Endothelial cell of umbilical vein (primary cell): ENCODE data around the gene EIF1AD. TPM values are rescaled to one million over a fixed set of nuclear protein-coding genes. Genes with fewer than 3 reads are reported as not detected.
A peak's percentile ranks its signal among the peaks of the same experiment; 100 is the strongest.

Experiments used
- BruUV-seq: library from RNA; stranded (reverse); fragments of 400-500 nt; replicated peaks from 2 replicates; lab custom pipeline; 2021; lab: Mats Ljungman, UMichigan
- CTCF ChIA-PET: fragments of 300-600, 350-600 bp; sonication (Branson Sonifier 250); formaldehyde crosslinking; loops from one replicate; lab custom pipeline; 2021; ENCODE audit warnings: antibody characterized with exemption, inconsistent platforms; lab: Charles Lee
- POLR2A ChIA-PET: fragments of 300-600, 350-600 bp; sonication (Branson Sonifier 250); formaldehyde crosslinking; loops from one replicate; lab custom pipeline; 2021; ENCODE audit warnings: antibody characterized with exemption, inconsistent platforms; lab: Charles Lee
- DNase-seq: peaks from one replicate; pipeline ENCODE4 v3.0.0-alpha.2; 2011; ENCODE audit warnings: low read depth, low spot score
- FAIRE-seq: peaks from 2 replicates; lab custom pipeline; 2011; peaks lifted over from hg19 to GRCh38; lab: Jason Lieb, UNC
- H2AFZ ChIP-seq: 2 replicates; pipeline ENCODE4 v1.6.0; 2012; ENCODE audit warnings: low read depth, low read length, control low read depth, inconsistent platforms
- H3K27ac ChIP-seq: 2 replicates; pipeline ENCODE4 v1.5.1; 2011; ENCODE audit warnings: low read depth, mild to moderate bottlenecking, control low read depth, low read length, moderate library complexity; ENCODE audit not compliant: insufficient read depth
- H3K27me3 ChIP-seq, 2 experiments: 2 replicates each; pipeline versions ENCODE4 v1.6.0 to v1.6.1; 2011; ENCODE audit warnings: low read length in 2 of 2, mixed read lengths in 1 of 2; ENCODE audit not compliant: control insufficient read depth in 2 of 2, insufficient read depth in 2 of 2
- H3K36me3 ChIP-seq, 2 experiments: 2 replicates in 1 of 2; 3 replicates in 1 of 2; pipeline ENCODE4 v1.5.1; 2011; ENCODE audit warnings: low read length in 2 of 2, mild to moderate bottlenecking in 1 of 2, moderate library complexity in 1 of 2; ENCODE audit not compliant: control insufficient read depth in 2 of 2, insufficient read depth in 2 of 2; ENCODE audit errors: extremely low read depth in 1 of 2
- H3K4me1 ChIP-seq: 3 replicates; pipeline ENCODE4 v1.5.1; 2011; ENCODE audit warnings: mild to moderate bottlenecking, low read length; ENCODE audit not compliant: control insufficient read depth, insufficient read depth; ENCODE audit errors: extremely low read depth
- H3K4me2 ChIP-seq: 2 replicates; pipeline ENCODE4 v1.6.1; 2011; ENCODE audit warnings: low read length, control low read depth, mixed read lengths; ENCODE audit not compliant: insufficient read depth
- H3K4me3 ChIP-seq, 3 experiments: fragments of 200-600 bp in 1 of 3; sonication (generic), shearing (Covaris generic) in 1 of 3; replicated peaks in 1 of 3; 2 replicates each; pipeline ENCODE4 v1.5.1; 2011 to 2016; ENCODE audit warnings: control low read depth in 3 of 3, low read length in 3 of 3, mild to moderate bottlenecking in 2 of 3, inconsistent platforms in 1 of 3, low read depth in 1 of 3, moderate library complexity in 1 of 3; ENCODE audit not compliant: insufficient read depth in 1 of 3
- H3K79me2 ChIP-seq: 2 replicates; pipeline ENCODE4 v1.6.0; 2012; ENCODE audit warnings: low read length, inconsistent platforms; ENCODE audit not compliant: control insufficient read depth, insufficient read depth
- H3K9ac ChIP-seq: replicated peaks from 2 replicates; pipeline ENCODE3; 2011; ENCODE audit warnings: low read length, control low read depth; ENCODE audit not compliant: insufficient read depth; ENCODE audit errors: extremely low read depth
- H3K9me1 ChIP-seq: replicated peaks from 3 replicates; pipeline ENCODE4 v1.6.0; 2011; ENCODE audit warnings: mild to moderate bottlenecking, low read length; ENCODE audit not compliant: control insufficient read depth, insufficient read depth; ENCODE audit errors: extremely low read depth
- H3K9me3 ChIP-seq: replicated peaks from 2 replicates; pipeline ENCODE4 v1.5.1; 2012; ENCODE audit warnings: low read length, inconsistent platforms; ENCODE audit not compliant: control insufficient read depth, insufficient read depth
- H4K20me1 ChIP-seq: replicated peaks from 2 replicates; pipeline ENCODE3; 2011; ENCODE audit warnings: mild to moderate bottlenecking, low read length; ENCODE audit not compliant: control insufficient read depth, insufficient read depth; ENCODE audit errors: extremely low read depth
- CTCF ChIP-seq, 2 donors: IDR thresholded peaks; 1 replicate in 1 of 2; 2 replicates in 1 of 2; pipeline ENCODE4 v1.5.1; 2011; ENCODE audit warnings: low read length in 2 of 2, mild to moderate bottlenecking in 2 of 2, moderate library complexity in 2 of 2, control low read depth in 1 of 2, inconsistent platforms in 1 of 2, low read depth in 1 of 2; ENCODE audit not compliant: insufficient read depth in 1 of 2; ENCODE audit errors: extremely low read depth in 1 of 2
- EZH2 ChIP-seq: IDR thresholded peaks from 2 replicates; pipeline ENCODE4 v1.6.1; 2012; ENCODE audit warnings: borderline replicate concordance, low read depth, mild to moderate bottlenecking, moderate library complexity, low read length, inconsistent platforms; ENCODE audit not compliant: severe bottlenecking
- FOS ChIP-seq: IDR thresholded peaks from 2 replicates; pipeline ENCODE4 v1.6.1; 2011; ENCODE audit warnings: mild to moderate bottlenecking, low read length, moderate library complexity, borderline replicate concordance; ENCODE audit not compliant: insufficient read depth
- GATA2 ChIP-seq: IDR thresholded peaks from 2 replicates; pipeline ENCODE4 v1.7.0; 2011; ENCODE audit warnings: low read depth, mild to moderate bottlenecking, moderate library complexity, mixed read lengths, low read length; ENCODE audit not compliant: insufficient read length, insufficient read depth
- JUN ChIP-seq: IDR thresholded peaks from 2 replicates; pipeline ENCODE4 v1.6.1; 2011; ENCODE audit warnings: borderline replicate concordance, low read depth; ENCODE audit not compliant: insufficient read length, insufficient read depth
- MAX ChIP-seq: IDR thresholded peaks from 2 replicates; pipeline ENCODE4 v1.6.1; 2011; ENCODE audit not compliant: insufficient read depth, insufficient read length
- MYC ChIP-seq: IDR thresholded peaks from one replicate; pipeline ENCODE4 v1.6.1; 2011; ENCODE audit warnings: mild to moderate bottlenecking, low read depth, low read length
- POLR2A ChIP-seq: IDR thresholded peaks from 2 replicates; pipeline ENCODE4 v1.6.1; 2012; ENCODE audit warnings: low read depth, mild to moderate bottlenecking, control low read depth, low read length
- POLR2AphosphoS5 ChIP-seq: IDR thresholded peaks from 2 replicates; pipeline ENCODE4 v1.6.1; 2012; ENCODE audit warnings: low read depth, mild to moderate bottlenecking, control low read depth, low read length, moderate library complexity; ENCODE audit not compliant: insufficient read depth
- dilution Hi-C: fragments of 300-500 bp; cut with MboI; formaldehyde crosslinking; loops from one replicate; pipeline ENCODE4 v1.15.0; 2019; ENCODE audit warnings: low sequenced_read_pairs; ENCODE audit not compliant: extremely low pct_ligation_motif_present
- intact Hi-C: fragments of 100-400 bp; cut with micrococcal nuclease; formaldehyde crosslinking; loops from one replicate; pipeline ENCODE4 v1.10.0; 2022
- polyA plus RNA-seq, 4 experiments: library from polyadenylated mRNA; depleted of rRNA in 3 of 4; stranded (reverse) in 3 of 4; unstranded in 1 of 4; fragments of >200 nt; gene quantifications; 2 replicates each; pipeline versions ENCODE4 v1.2.1 to v1.2.3, GENCODE V29; 2011 to 2012; ENCODE audit warnings: missing spikeins in 1 of 4
- total RNA-seq: library from RNA; stranded (reverse); gene quantifications from 2 replicates; pipeline ENCODE4 v1.2.3, GENCODE V29; 2021

Gene EIF1AD
- total and polyA plus RNA-seq, 2 donors (not counting 3 experiments of a cell fraction or from before 2014, with no cell fraction given) = 39.3 to 39.7 TPM

DNA sequence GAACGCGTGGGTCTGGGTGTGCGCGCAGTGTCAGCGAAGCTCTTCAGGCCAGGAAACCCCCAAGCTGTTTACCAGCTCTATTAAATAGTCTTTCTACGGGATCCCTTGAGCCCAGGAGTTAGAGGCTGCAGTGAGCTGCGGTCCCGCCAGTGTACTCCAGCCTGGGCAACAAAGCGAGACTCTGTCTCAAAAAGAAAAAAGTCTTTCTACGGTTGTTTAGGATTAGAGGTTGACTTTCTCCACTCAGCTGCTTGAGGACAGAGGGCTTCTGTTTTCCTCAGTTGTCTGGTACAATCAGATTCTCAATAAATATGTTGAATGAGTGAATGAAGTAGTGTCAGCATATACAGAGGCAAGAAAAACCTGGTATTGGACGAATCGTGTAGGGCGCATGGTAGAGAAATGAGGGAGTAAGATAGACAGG, 39.8 kb downstream of the EIF1AD start:
- H3K9me1 ChIP-seq = no peaks in the 10 kb centered on the region
- peak overlapping the region; percentile 79 to 98 (median 90) for H3K4me3 ChIP-seq
- H3K4me2 ChIP-seq = peak overlapping the region; percentile 96
- intact Hi-C loops (no loop called here), dilution Hi-C loops (no loop called here)
- H3K36me3 ChIP-seq = peaks cover 6 to 31% of the 10 kb centered on the region in 2 experiments
- H3K4me1 ChIP-seq = peaks cover 11% of the 10 kb centered on the region
- H4K20me1 ChIP-seq = no peaks in the 10 kb centered on the region
- no peak overlapping the region for H2AFZ ChIP-seq
- TSS peak; percentile 65 for BruUV-seq
- FAIRE-seq (peak; percentile 40), DNase-seq (no peak)
- H3K9ac ChIP-seq = peak overlapping the region; percentile 91
- H3K9me3 ChIP-seq = no peaks in the 10 kb centered on the region
- peaks cover 28% of the 10 kb centered on the region for H3K79me2 ChIP-seq
- CTCF ChIA-PET = interaction anchor here (2.2 kb wide), 1 partner anchor 73 kb away, joined by 8 read pairs; the partner anchor contains the start of gene FIBP
- peak overlapping the region; percentile 30 for H3K27ac ChIP-seq
- POLR2A ChIA-PET = interaction anchor here (0.6 kb wide), 1 partner anchor 65 kb away, joined by 4 read pairs; no protein-coding TSS in a partner anchor
- TF ChIP-seq POLR2AphosphoS5 (no peak), MYC (no peak), MAX (no peak)
- H3K27me3 ChIP-seq = no peaks in the 10 kb centered on the region

DNA sequence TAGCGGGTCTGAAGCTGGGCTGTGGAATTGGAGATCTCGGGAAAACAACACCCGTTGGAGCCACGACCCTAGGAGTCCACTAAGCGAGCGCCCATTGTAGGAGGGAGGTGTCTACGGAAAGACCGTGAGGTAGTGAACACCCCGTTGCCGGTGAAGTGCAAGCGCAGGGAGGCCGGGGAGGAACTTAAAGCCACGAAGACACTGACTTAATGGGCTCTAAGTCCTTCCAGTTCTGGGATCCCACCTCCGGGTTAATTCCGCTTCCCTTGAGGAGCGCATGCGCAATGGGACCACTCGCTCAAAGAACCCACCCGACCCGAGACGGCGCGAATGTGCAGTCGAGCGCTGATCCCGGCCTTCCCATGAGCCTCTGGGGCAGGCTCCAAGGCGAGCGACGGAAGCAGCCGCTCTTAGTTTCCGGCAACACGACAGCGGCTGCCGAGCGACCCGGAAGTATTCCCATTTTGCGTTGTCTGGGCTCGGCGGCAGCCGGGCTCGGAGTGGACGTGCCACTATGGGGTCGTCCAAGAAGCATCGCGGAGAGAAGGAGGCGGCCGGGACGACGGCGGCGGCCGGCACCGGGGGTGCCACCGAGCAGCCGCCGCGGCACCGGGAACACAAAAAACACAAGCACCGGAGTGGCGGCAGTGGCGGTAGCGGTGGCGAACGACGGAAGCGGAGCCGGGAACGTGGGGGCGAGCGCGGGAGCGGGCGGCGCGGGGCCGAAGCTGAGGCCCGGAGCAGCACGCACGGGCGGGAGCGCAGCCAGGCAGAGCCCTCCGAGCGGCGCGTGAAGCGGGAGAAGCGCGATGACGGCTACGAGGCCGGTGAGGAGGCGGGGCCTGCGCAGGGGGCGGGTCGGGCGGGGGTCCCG, 40.5 kb downstream of the EIF1AD start, which contains the start of gene SART1:
TSS of gene SART1 (plus strand) at position 468 of the 874 bp plus-strand sequence. CDS start at position 515, 47 bp downstream.
- Histone ChIP-seq H3K27me3 (no peaks in the 10 kb centered on the region), H3K9me3 (no peaks in the 10 kb centered on the region), H3K9ac (peak within 1 kb of the TSS; percentile 91), H3K27ac (peak within 1 kb of the TSS; percentile 78), H3K4me3 (peak within 1 kb of the TSS; percentile 79 to 98 (median 90)), H3K9me1 (no peaks in the 10 kb centered on the region), H3K4me2 (peak within 1 kb of the TSS; percentile 96), H2AFZ (peak within 1 kb of the TSS; percentile 79), H3K36me3 (peaks cover 6 to 24% of the 10 kb centered on the region in 2 experiments), H3K79me2 (peaks cover 28% of the 10 kb centered on the region), H4K20me1 (no peaks in the 10 kb centered on the region), H3K4me1 (peaks cover 11% of the 10 kb centered on the region)
- POLR2A ChIA-PET = interaction anchor here (1.4 kb wide), 1 partner anchor 71 kb away, joined by 3 read pairs; the partner anchor contains the start of gene CCDC85B
- peak; percentile 99 for DNase-seq
- TSS peak; percentile 96 for BruUV-seq
- dilution Hi-C loops (no loop called here), intact Hi-C loops (loop anchor here (1.0 kb wide), 4 partner anchors 41 to 102 kb away; partner anchors contain the start of genes BANF1, C11orf68, CCDC85B and DRAP1)
- TF ChIP-seq POLR2AphosphoS5 = peak; percentile 97
- TF ChIP-seq MAX = peak; percentile 66
- TF ChIP-seq GATA2 = no peak
- TF ChIP-seq FOS = no peak
- no peak for TF ChIP-seq MYC
- no peak for TF ChIP-seq EZH2
- peak; percentile 98 for TF ChIP-seq POLR2A
- no peak for TF ChIP-seq CTCF (IDR thresholded peaks at IDR 0.05; ENCODE audit: extremely low read depth in 1 of 2, insufficient read depth in 1 of 2, low read depth in 1 of 2, low read length in 2 of 2)
- no peak for TF ChIP-seq JUN
- CTCF ChIA-PET = interaction anchor here (1.1 to 2.2 kb wide), 3 partner anchors 10 to 77 kb away, joined by 3 to 8 read pairs (median 6); partner anchors contain the start of gene FIBP
- peak; percentile 99 for FAIRE-seq
